ENCODE results near the gene AK5. TPM values are rescaled to one million over a fixed set of nuclear protein-coding genes. Genes with fewer than 3 reads are reported as not detected.

The AK5 gene
- total and polyA plus RNA-seq, 9 donors: 5.3 to 10.3 (median 9.0) TPM

DNA sequence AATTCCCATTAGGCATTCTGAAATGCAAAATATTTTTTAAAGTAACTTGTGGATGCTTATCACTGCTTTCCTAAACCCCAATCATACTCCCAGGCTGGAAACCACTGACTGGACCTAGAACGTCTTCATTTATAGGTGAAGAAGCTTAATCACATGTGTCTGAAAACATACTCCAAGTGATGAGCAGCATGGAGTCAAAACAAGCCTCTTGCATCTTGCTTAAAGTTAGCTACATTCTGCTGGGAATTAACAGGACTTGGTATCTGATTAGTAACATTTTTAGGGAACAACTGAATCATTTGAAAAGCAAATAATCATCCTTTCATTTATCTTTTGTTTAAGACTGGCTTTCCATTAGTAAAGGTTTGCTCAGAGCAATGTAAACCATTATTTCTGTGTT lies 105.7 kb downstream of the AK5 start:
- Histone ChIP-seq H3K4me3 (ENCODE audit: low read length) (no peak overlapping the region), H3K27me3 (ENCODE audit: control insufficient read depth, insufficient read depth, low read length) (no peaks in the 10 kb centered on the region), H3K36me3 (ENCODE audit: control insufficient read depth, insufficient read depth, low read length) (no peaks in the 10 kb centered on the region), H3K27ac (ENCODE audit: low read length) (no peak overlapping the region), H3K9me3 (replicated peaks; ENCODE audit: control insufficient read depth, low read depth, low read length) (no peaks in the 10 kb centered on the region), H3K4me1 (ENCODE audit: control insufficient read depth, insufficient read depth, low read length) (no peaks in the 10 kb centered on the region)
- DNase-seq: no peak
- WGBS (ENCODE audit: insufficient coverage): no CpG with 5 or more reads among the region's 1 CpG

DNA sequence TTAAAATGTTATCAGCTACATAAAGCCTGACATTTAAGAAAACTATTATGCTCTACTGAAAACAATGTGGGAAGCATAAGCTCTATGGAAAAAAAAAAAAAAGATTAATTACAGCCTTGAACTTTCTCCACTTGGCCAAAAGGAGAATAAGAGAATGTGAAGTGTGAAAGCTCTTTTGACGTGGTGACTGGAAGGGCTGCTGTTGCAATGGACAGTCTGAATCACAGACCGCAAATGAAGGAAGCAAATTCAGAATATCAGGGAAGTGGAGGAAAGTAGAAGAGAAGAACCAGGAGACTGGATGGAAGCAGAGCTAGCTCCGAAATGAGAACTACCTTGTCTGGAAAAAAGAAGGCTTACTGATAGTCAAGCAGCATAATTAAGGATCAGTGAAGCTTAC lies 106.8 kb downstream of the AK5 start:
- H3K4me3 ChIP-seq (ENCODE audit: low read length): no peak overlapping the region
- H3K27me3 ChIP-seq (ENCODE audit: control insufficient read depth, insufficient read depth, low read length): no peaks in the 10 kb centered on the region
- H3K27ac ChIP-seq (ENCODE audit: low read length): no peak overlapping the region
- DNase-seq: no peak
- WGBS (ENCODE audit: insufficient coverage): 82% methylated on average over 3 of the region's 3 CpGs
- no peaks in the 10 kb centered on the region for H3K9me3 ChIP-seq (replicated peaks; ENCODE audit: control insufficient read depth, low read depth, low read length)
- no peaks in the 10 kb centered on the region for H3K36me3 ChIP-seq (ENCODE audit: control insufficient read depth, insufficient read depth, low read length)
- no peaks in the 10 kb centered on the region for H3K4me1 ChIP-seq (ENCODE audit: control insufficient read depth, insufficient read depth, low read length)

DNA sequence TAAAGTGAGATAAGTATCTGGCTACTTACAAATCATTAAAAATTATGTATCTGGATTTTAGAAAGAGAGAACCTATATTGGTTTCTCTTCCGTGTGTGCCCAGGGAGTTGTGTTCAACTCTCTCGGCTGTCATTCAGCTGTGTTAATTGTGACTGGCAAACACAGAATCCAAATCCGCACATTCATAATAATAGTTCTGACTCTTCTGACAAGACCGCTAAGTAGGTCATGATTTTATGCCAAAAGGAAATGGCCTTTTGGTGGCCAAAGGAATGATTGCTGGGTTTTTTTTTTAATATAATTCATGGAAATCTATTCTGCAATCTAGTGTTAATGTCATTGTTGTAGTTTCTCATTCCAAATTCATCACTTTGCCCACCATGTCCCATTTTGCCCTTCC lies 110.7 kb downstream of the AK5 start:
- WGBS (ENCODE audit: insufficient coverage): no CpG with 5 or more reads among the region's 4 CpGs
- DNase-seq: no peak
- H3K4me1 ChIP-seq (ENCODE audit: control insufficient read depth, insufficient read depth, low read length): no peaks in the 10 kb centered on the region
- no peaks in the 10 kb centered on the region for H3K9me3 ChIP-seq (replicated peaks; ENCODE audit: control insufficient read depth, low read depth, low read length)
- no peaks in the 10 kb centered on the region for H3K36me3 ChIP-seq (ENCODE audit: control insufficient read depth, insufficient read depth, low read length)
- H3K27ac ChIP-seq (ENCODE audit: low read length): no peak overlapping the region
- no peak overlapping the region for H3K4me3 ChIP-seq (ENCODE audit: low read length)
- H3K27me3 ChIP-seq (ENCODE audit: control insufficient read depth, insufficient read depth, low read length): no peaks in the 10 kb centered on the region

DNA sequence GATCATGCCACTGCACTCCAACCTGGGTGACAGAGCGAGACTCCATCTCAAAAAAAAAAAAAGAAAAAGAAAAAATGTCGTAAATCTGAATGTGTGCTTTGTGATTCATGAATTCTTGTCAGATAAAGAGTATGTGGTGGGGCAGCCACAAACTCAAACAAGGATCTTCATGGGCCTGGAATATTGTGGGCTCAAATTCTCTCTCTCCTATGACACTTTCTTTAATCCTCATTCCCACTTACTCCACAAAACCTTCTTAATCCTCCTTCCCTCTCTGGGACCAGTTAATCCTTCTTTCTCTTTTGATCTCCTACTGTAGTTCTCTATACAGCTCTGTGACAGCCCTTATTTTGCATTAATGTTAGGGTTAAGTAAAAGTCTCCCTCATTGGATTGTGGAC lies 112.3 kb downstream of the AK5 start:
- Histone ChIP-seq H3K4me3 (ENCODE audit: low read length) (no peak overlapping the region), H3K36me3 (ENCODE audit: control insufficient read depth, insufficient read depth, low read length) (no peaks in the 10 kb centered on the region), H3K9me3 (replicated peaks; ENCODE audit: control insufficient read depth, low read depth, low read length) (no peaks in the 10 kb centered on the region), H3K4me1 (ENCODE audit: control insufficient read depth, insufficient read depth, low read length) (no peaks in the 10 kb centered on the region), H3K27me3 (ENCODE audit: control insufficient read depth, insufficient read depth, low read length) (no peaks in the 10 kb centered on the region), H3K27ac (ENCODE audit: low read length) (no peak overlapping the region)
- WGBS (ENCODE audit: insufficient coverage): no CpG with 5 or more reads among the region's 2 CpGs
- no peak for DNase-seq

DNA sequence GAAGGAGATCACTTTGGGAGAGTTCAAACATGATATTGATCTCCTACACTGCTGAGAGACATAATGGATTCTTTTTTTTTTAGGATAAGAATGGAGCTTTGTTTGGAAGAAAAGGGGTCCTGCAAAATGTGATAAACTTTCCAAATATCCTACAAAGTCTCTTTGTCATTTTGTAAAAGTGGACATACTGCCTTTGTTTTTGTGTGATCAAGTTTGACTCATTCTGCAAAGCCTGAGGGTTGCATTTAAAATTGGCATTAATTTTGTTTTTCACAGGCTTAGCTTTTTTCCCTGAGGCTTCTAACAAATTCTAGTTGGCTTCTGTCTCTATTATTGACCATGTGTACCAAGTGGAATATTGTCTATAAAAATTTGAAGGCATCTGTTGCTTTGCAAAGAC lies 113.2 kb downstream of the AK5 start:
- Histone ChIP-seq H3K4me3 (ENCODE audit: low read length) (no peak overlapping the region), H3K36me3 (ENCODE audit: control insufficient read depth, insufficient read depth, low read length) (no peaks in the 10 kb centered on the region), H3K9me3 (replicated peaks; ENCODE audit: control insufficient read depth, low read depth, low read length) (no peaks in the 10 kb centered on the region), H3K4me1 (ENCODE audit: control insufficient read depth, insufficient read depth, low read length) (no peaks in the 10 kb centered on the region), H3K27ac (ENCODE audit: low read length) (no peak overlapping the region), H3K27me3 (ENCODE audit: control insufficient read depth, insufficient read depth, low read length) (no peaks in the 10 kb centered on the region)
- no peak for DNase-seq

DNA sequence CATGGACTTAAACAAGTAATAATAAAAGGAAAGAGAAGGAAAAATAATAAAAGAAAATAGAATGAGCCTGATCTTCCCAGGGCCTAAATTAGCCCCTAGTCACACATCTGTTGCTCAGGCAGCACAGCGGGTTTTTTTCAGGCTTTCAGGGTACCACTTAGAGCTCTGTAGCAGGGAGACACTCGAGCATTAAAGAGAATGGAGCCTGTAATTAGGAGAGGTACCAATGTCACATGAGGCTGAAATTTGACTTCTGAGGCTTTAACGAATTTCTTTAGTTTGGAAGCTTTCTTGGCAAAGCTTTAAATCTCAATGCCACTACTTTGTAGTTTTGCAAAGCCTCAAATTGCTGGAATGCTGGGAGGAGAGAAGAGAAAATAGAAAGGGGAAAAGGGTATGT lies 116.3 kb downstream of the AK5 start:
- WGBS (ENCODE audit: insufficient coverage): no CpG with 5 or more reads among the region's 3 CpGs
- Histone ChIP-seq H3K27ac (ENCODE audit: low read length) (no peak overlapping the region), H3K27me3 (ENCODE audit: control insufficient read depth, insufficient read depth, low read length) (no peaks in the 10 kb centered on the region), H3K4me3 (ENCODE audit: low read length) (no peak overlapping the region), H3K4me1 (ENCODE audit: control insufficient read depth, insufficient read depth, low read length) (no peaks in the 10 kb centered on the region), H3K36me3 (ENCODE audit: control insufficient read depth, insufficient read depth, low read length) (no peaks in the 10 kb centered on the region), H3K9me3 (replicated peaks; ENCODE audit: control insufficient read depth, low read depth, low read length) (no peaks in the 10 kb centered on the region)
- no peak for DNase-seq

DNA sequence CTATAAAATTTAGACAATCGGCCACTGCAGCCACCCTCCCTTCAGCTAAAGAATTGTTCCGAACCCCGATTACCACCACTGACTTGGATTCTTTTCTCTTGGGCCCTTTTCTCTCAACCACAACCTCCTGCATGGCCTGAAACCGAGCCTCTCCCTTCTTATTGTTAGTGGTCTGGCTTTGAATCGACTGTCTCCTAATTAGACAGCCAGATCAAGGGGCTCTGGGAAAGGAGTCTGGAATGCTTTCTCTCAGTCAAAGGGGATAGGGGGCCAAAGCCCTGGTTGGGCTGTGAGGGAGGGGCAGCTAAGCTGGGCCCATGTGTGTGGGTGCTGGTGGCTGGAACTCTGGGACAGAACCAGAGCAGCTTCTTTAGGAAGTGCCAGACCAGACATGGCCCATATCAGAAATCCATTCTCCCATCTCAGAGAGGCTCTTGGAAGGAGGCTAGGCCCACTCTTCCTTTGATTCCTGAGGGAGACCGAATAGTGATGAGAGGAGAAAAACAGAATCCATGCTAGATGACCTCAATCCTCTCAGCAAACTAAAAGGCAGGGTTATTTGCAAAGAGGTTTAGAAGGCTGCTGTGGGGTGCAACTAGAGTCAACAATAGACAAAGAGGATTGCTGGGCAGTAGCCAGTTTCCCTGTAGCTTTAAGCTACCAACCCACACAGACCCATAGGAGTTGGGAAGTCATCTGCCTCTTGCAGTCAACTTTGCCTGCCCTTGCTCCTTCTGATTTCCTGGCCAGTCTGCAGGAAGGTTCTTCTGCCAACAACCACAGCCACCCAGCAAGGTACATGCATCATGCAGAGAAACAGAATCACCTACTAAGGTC lies 117.6 kb downstream of the AK5 start:
- no peaks in the 10 kb centered on the region for H3K4me1 ChIP-seq (ENCODE audit: control insufficient read depth, insufficient read depth, low read length)
- no peaks in the 10 kb centered on the region for H3K36me3 ChIP-seq (ENCODE audit: control insufficient read depth, insufficient read depth, low read length)
- no peaks in the 10 kb centered on the region for H3K27me3 ChIP-seq (ENCODE audit: control insufficient read depth, insufficient read depth, low read length)
- DNase-seq: no peak
- H3K4me3 ChIP-seq (ENCODE audit: low read length): no peak overlapping the region
- H3K9me3 ChIP-seq (replicated peaks; ENCODE audit: control insufficient read depth, low read depth, low read length): no peaks in the 10 kb centered on the region
- 90% methylated on average over 2 of the region's 6 CpGs for WGBS (ENCODE audit: insufficient coverage)
- H3K27ac ChIP-seq (ENCODE audit: low read length): no peak overlapping the region

DNA sequence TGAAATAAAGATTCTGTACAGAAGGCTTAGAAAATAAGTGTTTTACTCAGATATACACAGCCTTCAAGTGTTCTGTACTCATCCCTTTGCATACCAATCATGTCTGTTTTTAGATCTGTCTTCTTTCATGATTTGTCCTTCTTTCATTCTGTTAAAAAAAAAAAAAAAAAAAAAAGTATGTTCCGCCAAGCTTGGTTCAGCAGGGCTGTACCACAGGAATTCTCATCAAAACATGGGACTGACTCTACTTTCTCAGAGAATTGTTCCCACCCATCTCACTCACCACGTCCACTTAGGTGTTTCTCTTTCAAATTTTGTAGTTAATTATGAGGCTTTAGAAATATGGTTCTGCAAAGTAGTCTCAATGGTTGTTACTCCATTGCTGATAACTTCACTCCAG lies 119.0 kb downstream of the AK5 start:
- Histone ChIP-seq H3K27ac (ENCODE audit: low read length) (no peak overlapping the region), H3K4me1 (ENCODE audit: control insufficient read depth, insufficient read depth, low read length) (no peaks in the 10 kb centered on the region), H3K36me3 (ENCODE audit: control insufficient read depth, insufficient read depth, low read length) (no peaks in the 10 kb centered on the region), H3K27me3 (ENCODE audit: control insufficient read depth, insufficient read depth, low read length) (no peaks in the 10 kb centered on the region), H3K4me3 (ENCODE audit: low read length) (no peak overlapping the region), H3K9me3 (replicated peaks; ENCODE audit: control insufficient read depth, low read depth, low read length) (no peaks in the 10 kb centered on the region)
- no CpG with 5 or more reads among the region's 2 CpGs for WGBS (ENCODE audit: insufficient coverage)
- no peak for DNase-seq

DNA sequence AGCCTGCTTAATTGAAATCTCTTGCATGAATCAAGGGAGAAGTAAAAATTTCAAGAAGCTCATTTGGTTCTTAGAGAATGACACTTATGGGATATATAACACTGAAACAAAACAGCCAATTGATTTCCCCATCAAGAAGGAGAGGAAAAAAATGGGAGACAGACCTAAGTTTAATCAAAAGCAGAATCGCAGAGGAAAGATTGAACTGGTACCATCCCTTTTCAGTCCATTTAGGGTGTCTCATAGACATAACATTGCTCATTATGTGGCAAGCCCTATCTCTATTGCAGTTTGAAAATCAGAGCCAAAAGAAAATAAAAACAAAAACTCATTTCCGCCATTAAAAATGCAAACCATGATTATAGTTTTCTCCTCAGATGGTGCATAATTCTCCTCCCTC lies 119.6 kb downstream of the AK5 start:
- Histone ChIP-seq H3K36me3 (ENCODE audit: control insufficient read depth, insufficient read depth, low read length) (no peaks in the 10 kb centered on the region), H3K9me3 (replicated peaks; ENCODE audit: control insufficient read depth, low read depth, low read length) (no peaks in the 10 kb centered on the region), H3K4me1 (ENCODE audit: control insufficient read depth, insufficient read depth, low read length) (no peaks in the 10 kb centered on the region), H3K4me3 (ENCODE audit: low read length) (no peak overlapping the region), H3K27ac (ENCODE audit: low read length) (no peak overlapping the region), H3K27me3 (ENCODE audit: control insufficient read depth, insufficient read depth, low read length) (no peaks in the 10 kb centered on the region)
- no peak for DNase-seq
- WGBS (ENCODE audit: insufficient coverage): no CpG with 5 or more reads among the region's 2 CpGs

DNA sequence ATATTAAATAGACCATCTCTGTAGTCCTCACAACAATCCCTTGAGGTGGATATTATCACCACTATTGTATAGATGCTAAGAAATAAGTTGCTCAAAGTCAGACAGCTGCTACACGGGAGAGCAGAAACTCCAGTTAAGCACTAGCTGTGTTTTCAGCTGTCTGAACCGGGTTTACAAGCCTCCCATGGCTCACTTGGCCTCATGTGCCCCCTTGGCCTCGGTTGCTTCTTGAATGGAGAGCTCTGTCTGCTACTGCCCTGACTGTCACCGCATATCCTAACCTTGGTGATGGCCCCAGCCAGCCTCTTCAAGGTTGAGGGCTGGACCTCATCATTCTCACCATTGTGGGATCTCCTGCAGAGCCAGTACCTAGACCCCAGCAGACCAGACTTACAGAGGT lies 123.4 kb downstream of the AK5 start:
- H3K4me3 ChIP-seq (ENCODE audit: low read length): no peak overlapping the region
- DNase-seq: no peak
- no peaks in the 10 kb centered on the region for H3K27me3 ChIP-seq (ENCODE audit: control insufficient read depth, insufficient read depth, low read length)
- WGBS (ENCODE audit: insufficient coverage): 69% methylated on average over 4 of the region's 4 CpGs
- H3K4me1 ChIP-seq (ENCODE audit: control insufficient read depth, insufficient read depth, low read length): no peaks in the 10 kb centered on the region
- H3K27ac ChIP-seq (ENCODE audit: low read length): no peak overlapping the region
- H3K36me3 ChIP-seq (ENCODE audit: control insufficient read depth, insufficient read depth, low read length): no peaks in the 10 kb centered on the region
- no peaks in the 10 kb centered on the region for H3K9me3 ChIP-seq (replicated peaks; ENCODE audit: control insufficient read depth, low read depth, low read length)

DNA sequence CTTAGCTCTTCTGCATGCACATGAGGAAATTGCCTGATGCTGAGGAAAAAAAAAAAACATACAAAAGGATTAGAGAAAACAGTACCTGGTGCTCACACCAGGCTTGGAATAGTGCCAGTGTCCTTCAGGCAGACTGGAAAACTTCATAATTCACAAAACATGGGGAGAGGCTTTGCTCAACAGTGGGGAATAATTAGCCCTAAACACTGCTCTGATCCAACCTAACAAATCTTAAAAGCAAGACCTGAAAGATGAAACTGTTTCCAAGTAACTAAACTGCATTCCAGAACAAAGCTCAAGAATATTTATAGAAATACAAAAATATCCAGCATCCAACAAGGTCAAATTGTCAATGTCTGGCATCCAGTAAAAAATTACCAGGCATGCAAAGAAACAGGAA lies 124.8 kb downstream of the AK5 start:
- H3K27me3 ChIP-seq (ENCODE audit: control insufficient read depth, insufficient read depth, low read length): no peaks in the 10 kb centered on the region
- H3K4me1 ChIP-seq (ENCODE audit: control insufficient read depth, insufficient read depth, low read length): no peaks in the 10 kb centered on the region
- H3K36me3 ChIP-seq (ENCODE audit: control insufficient read depth, insufficient read depth, low read length): no peaks in the 10 kb centered on the region
- no peaks in the 10 kb centered on the region for H3K9me3 ChIP-seq (replicated peaks; ENCODE audit: control insufficient read depth, low read depth, low read length)
- DNase-seq: no peak
- H3K4me3 ChIP-seq (ENCODE audit: low read length): no peak overlapping the region
- no peak overlapping the region for H3K27ac ChIP-seq (ENCODE audit: low read length)

Measured in muscle of leg (tissue), 11 donors.